ENCODE data around the gene UCN2.

Gene UCN2

DNA sequence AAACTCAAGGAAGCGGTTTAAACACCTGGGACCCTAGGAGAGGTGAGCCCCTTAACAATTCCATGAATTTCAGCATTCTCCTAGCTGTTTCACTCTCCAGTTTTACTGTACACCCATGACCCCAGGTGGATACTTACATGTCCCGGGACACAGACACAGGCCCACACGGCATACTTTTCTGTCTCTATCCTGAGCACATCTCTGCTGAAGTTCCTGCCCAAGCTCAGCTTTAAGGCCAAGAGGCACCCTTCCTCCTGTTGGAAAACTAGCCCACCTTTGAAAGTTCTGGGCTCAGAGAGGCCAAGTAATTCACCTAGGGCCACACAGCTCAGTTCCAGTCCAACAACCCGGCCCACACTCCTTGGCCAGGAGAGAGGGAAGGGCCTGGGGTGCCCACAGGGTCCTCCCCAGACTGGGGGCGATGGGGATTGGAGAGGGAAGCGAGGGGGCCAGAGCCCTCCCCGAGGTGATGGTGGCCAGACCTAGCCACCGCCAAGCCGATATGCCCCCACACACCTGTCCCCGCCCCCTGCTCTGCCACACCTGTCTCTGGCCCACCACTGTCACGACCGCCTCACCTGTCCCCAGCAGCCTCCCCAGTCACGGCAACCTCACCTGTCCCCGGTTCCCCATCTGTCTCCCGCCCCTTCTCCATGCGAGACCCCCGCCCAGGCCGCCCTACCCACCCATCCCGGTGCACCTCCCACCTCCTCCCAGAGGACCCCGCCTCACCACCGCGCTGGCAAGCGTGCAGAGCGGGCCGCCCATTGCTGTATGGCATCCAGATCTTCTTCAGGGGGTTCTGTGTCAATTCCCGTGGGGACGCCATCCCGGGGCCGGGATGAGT is 7.4 kb downstream of the UCN2 start:
- DNase-seq (ENCODE audit: low spot score) = peak; percentile 68
- peaks cover 5% of the 10 kb centered on the region for H3K4me1 ChIP-seq (ENCODE audit: insufficient read depth, poor library complexity, severe bottlenecking)

DNA sequence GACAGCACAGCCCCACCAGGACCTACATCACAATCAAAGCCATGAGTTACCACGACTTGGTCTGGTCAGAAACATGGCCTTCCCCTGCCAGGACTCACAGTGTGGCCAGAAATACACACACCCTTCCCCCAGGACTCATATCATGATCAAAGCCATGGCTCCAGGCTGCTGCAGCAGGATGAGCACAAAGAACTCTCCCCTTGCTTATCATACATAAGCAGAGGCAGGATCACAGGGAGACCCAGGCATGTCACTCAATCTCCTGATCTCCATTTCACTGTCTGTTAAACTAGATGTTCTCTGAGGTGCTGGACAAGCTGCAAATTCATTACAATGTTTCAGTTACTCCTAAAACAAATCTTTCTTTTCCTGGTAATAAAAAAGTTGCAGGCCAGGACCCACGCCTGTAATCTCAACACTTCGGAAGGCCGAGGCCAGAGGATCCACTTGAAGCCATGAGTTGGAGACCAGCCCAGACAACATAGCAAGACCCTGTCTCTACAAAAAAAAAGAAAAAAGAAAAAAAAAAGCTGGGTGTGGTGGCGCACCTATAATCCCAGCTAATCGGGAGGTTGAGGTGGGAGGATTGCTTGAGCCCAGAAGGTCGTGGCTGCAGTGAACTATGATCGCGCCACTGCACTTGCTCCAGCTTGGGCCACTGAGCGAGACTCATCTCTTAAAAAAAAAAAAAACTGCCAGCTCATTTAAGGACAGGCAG is 8.2 kb downstream of the UCN2 start:
- ATAC-seq (ENCODE audit: low read depth) (no peak), DNase-seq (ENCODE audit: low spot score) (peak; percentile 19)
- peak overlapping the region; percentile 38 for H3K4me3 ChIP-seq (ENCODE audit: severe bottlenecking)
- TF ChIP-seq CTCF (IDR thresholded peaks at IDR 0.05; ENCODE audit: poor library complexity, severe bottlenecking) = no peak
- H3K27ac ChIP-seq (ENCODE audit: poor library complexity, severe bottlenecking) = peak overlapping the region; percentile 89
- peaks cover 5% of the 10 kb centered on the region for H3K4me1 ChIP-seq (ENCODE audit: insufficient read depth, poor library complexity, severe bottlenecking)
- no peaks in the 10 kb centered on the region for H3K27me3 ChIP-seq (ENCODE audit: insufficient read depth, poor library complexity, severe bottlenecking)
- H3K36me3 ChIP-seq (ENCODE audit: low read depth) = peaks cover 23% of the 10 kb centered on the region; the same call in 1 of the 2 replicates
- no peaks in the 10 kb centered on the region for H3K9me3 ChIP-seq (ENCODE audit: severe bottlenecking)

More for the DNA sequence above, 7.4 kb downstream of the UCN2 start:
- peaks cover 23% of the 10 kb centered on the region; the same call in 1 of the 2 replicates for H3K36me3 ChIP-seq (ENCODE audit: low read depth)
- no peaks in the 10 kb centered on the region for H3K27me3 ChIP-seq (ENCODE audit: insufficient read depth, poor library complexity, severe bottlenecking)
- peak overlapping the region; percentile 89 for H3K27ac ChIP-seq (ENCODE audit: poor library complexity, severe bottlenecking)
- peak overlapping the region; percentile 38 for H3K4me3 ChIP-seq (ENCODE audit: severe bottlenecking)
- no peak for ATAC-seq (ENCODE audit: low read depth)
- TF ChIP-seq CTCF (IDR thresholded peaks at IDR 0.05; ENCODE audit: poor library complexity, severe bottlenecking) = no peak
- H3K9me3 ChIP-seq (ENCODE audit: severe bottlenecking) = no peaks in the 10 kb centered on the region

DNA sequence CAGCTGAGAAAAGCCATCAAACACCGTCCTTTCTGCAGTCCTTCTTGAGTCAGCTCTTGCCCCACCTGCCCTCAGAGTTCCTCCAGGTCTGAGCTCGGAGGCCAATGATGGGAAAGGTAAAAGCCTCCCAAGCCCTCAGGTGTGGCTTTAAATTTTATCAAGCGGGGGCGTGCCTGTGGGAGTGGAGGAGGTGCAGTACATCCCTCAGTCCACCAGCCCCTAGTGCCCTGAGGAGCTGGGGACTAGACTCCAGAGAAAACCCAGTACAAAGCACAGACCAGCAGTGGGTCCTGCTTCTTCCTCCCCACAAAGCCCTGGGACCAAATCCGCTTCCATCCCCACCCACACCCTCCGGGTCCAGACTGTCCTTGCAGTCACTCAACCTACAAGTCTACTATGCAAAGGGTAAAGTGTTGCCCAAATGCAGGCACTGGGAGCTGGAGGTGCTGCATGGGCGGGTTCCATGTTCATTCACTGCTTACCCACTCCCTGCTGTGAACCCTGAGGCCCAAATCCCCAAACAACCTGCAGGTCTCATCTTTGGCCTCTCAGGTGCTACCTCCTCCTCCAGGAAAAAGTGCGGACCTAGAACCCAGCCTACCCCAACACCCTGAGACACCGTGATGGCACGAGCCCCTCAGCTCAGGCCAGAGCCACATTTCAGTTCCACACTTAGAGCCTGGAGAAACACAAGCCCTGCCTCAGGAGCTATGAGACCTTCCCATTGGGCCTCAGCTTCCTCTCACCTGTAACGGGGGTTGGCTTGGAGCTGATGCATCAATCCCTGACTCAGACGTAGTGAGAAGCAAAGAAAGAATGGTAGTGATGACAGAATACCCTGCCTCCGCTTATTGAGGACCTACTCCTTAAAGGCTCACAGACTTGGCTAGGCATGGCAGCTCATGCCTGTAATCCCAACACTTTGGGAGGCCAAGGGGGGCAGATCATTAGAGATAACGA is 9.4 kb downstream of the UCN2 start:
- Histone ChIP-seq H3K27ac (ENCODE audit: poor library complexity, severe bottlenecking) (peak overlapping the region; percentile 89), H3K9me3 (ENCODE audit: severe bottlenecking) (no peaks in the 10 kb centered on the region), H3K27me3 (ENCODE audit: insufficient read depth, poor library complexity, severe bottlenecking) (no peaks in the 10 kb centered on the region), H3K36me3 (ENCODE audit: low read depth) (peaks cover 30% of the 10 kb centered on the region), H3K4me1 (ENCODE audit: insufficient read depth, poor library complexity, severe bottlenecking) (peaks cover 5% of the 10 kb centered on the region), H3K4me3 (ENCODE audit: severe bottlenecking) (no peak overlapping the region)
- DNase-seq (ENCODE audit: low spot score) (peak; percentile 33), ATAC-seq (ENCODE audit: low read depth) (no peak)
- no peak for TF ChIP-seq CTCF (IDR thresholded peaks at IDR 0.05; ENCODE audit: poor library complexity, severe bottlenecking)

GRCh38 chr3:48553361-48553760 is 10.2 kb downstream of the UCN2 start:
- TF ChIP-seq CTCF (IDR thresholded peaks at IDR 0.05; ENCODE audit: poor library complexity, severe bottlenecking) = no peak
- H3K4me3 ChIP-seq (ENCODE audit: severe bottlenecking) = no peak overlapping the region
- H3K4me1 ChIP-seq (ENCODE audit: insufficient read depth, poor library complexity, severe bottlenecking) = peaks cover 5% of the 10 kb centered on the region
- H3K36me3 ChIP-seq (ENCODE audit: low read depth) = peaks cover 38% of the 10 kb centered on the region
- DNase-seq (ENCODE audit: low spot score) (peak; percentile 11), ATAC-seq (ENCODE audit: low read depth) (no peak)
- H3K9me3 ChIP-seq (ENCODE audit: severe bottlenecking) = no peaks in the 10 kb centered on the region
- H3K27ac ChIP-seq (ENCODE audit: poor library complexity, severe bottlenecking) = no peak overlapping the region
- no peaks in the 10 kb centered on the region for H3K27me3 ChIP-seq (ENCODE audit: insufficient read depth, poor library complexity, severe bottlenecking)
